Loucy (cell line): ENCODE measurements around the gene NLRC5.

ENCODE experiments used
- CTCF ChIP-seq: fragments of 200-600 bp; sonication (generic); conservative IDR thresholded peaks from 2 replicates; pipeline ENCODE4 v1.5.1; 2014; ENCODE audit warnings: mild to moderate bottlenecking, antibody characterized with exemption, low read length
- EZH2phosphoT487 ChIP-seq: fragments of 200-600 bp; IDR thresholded peaks from 2 replicates; pipeline ENCODE4 v1.6.1; 2018; ENCODE audit warnings: antibody characterized with exemption, mild to moderate bottlenecking, moderate library complexity, borderline replicate concordance

DNA sequence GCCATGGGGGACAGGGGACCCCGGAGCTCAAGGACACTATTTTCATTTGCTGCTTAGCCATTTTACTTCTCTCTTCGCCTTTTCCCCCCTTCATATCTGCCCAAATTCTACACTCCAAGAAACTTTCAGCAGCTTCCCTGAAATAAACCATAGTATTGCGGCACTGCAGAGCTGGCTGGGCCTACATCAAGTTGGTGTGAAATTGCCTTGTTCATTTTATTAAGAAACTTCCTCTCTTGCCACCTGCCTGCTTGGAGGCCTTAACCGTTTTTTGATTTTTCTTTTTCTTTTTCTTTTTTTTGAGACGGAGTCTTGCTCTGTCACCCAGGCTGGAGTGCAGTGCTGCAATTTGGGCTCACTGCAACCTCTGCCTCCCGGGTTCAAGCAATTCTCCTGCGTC lies 95.6 kb downstream of the NLRC5 start:
- TF ChIP-seq CTCF = no peak
- TF ChIP-seq EZH2phosphoT487 = no peak
